Stimulated activated CD4-positive, alpha-beta T cell treated with anti-CD3 and anti-CD28 coated beads, Interleukin-1b, Interleukin-23, amount 100 ng/mL, for 24 hours (primary cell): ENCODE measurements around the gene NALCN.

Experiments
- DNase-seq, 4 experiments: peaks; one replicate each; pipeline ENCODE4 v3.0.0-alpha.2; 2020; ENCODE audit warnings: low read depth in 4 of 4, low spot score in 1 of 4

The NALCN gene

DNA sequence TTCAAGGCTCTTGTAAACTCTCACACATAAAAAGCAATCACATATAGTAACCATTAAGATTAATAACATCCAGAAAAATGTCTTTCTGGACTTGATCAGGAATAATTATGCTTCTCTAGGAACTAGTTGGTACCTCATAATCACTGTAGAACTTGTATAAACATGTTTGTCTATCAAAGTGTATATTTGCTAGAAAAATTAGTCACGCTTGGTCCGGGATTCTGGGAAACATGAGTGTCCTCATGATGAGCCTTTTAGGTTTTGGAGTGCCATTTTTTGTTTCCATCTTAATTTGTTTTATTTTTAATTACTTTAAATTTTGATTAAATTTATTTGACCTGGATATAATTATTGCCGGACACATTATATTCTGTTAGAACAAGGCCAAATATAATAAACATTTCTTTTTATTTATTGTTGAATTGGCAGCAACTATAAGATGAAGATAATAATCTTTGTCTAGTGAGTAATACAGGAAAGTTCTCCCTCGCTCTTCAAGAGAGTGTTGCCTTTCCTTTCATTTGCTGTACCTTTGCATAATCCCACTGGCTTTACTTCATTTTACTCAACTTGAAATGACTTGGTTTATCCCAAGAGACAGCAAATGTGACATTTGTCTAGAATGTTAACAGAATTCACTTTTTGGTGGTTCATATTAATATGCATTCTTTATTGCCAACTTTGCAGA is 207.0 kb downstream of the NALCN start:
- no peak for DNase-seq

GRCh38 chr13:101205408-101205807 is 210.9 kb downstream of the NALCN start:
- DNase-seq = no peak

DNA sequence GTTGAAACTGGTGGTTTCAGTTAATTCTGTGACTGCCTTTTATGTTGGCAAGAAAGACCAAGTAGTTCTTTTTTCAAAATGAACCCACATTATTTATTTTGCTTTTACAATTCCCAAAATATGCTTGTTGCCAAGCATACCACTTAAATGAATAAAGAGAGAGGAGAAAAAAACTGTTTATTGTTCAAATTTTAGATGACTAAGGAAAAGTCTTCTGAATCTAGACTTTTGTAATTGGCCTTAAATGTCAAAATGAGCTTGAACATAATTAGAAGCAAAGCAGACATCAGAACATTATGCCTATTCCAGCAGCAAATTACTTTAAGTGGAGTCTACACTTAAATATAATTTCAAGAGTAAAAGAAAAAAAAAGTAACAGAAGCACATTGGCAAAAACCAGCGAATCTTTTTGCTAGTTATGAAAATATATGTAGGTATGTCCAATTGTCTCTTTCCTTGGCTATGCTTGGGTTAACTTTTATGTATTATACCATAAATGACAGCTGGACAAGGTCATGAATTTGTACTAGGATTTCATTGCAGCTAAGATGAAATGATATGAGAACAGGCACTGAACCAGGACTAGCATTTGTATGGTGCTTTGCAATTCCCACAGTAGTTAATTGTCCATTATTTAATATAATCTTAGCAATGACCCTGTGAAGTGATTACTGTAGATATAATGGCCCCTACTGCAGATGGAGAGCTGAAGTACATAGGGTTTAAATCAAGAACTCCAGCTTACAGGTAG is 211.9 kb downstream of the NALCN start:
- DNase-seq = no peak

- DNase-seq = no peak
Observed at GRCh38 chr13:101202590-101202989, 213.7 kb downstream of the NALCN start.

GRCh38 chr13:101190976-101191375 is 225.3 kb downstream of the NALCN start:
- no peak for DNase-seq

DNA sequence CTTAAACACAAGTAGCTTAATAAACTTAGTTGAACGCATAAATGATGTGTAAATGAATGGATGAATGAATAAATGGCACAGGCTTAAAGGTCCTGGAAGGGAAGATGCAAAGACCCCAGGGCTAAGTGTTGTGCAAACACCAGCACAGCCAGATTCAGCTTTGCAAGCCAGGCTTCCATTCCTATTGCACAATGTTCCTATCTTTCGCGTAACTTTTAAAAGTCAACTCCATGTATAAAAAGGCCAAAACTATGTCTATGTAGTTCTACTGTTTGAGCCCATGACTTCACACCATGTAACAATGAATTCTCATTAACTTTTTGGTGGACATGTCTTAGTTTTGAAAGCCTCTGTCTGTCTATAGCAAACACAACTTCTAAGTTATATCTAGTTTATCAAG is 226.0 kb downstream of the NALCN start:
- no peak for DNase-seq

GRCh38 chr13:101185606-101186005 is 230.7 kb downstream of the NALCN start:
- no peak for DNase-seq

DNA sequence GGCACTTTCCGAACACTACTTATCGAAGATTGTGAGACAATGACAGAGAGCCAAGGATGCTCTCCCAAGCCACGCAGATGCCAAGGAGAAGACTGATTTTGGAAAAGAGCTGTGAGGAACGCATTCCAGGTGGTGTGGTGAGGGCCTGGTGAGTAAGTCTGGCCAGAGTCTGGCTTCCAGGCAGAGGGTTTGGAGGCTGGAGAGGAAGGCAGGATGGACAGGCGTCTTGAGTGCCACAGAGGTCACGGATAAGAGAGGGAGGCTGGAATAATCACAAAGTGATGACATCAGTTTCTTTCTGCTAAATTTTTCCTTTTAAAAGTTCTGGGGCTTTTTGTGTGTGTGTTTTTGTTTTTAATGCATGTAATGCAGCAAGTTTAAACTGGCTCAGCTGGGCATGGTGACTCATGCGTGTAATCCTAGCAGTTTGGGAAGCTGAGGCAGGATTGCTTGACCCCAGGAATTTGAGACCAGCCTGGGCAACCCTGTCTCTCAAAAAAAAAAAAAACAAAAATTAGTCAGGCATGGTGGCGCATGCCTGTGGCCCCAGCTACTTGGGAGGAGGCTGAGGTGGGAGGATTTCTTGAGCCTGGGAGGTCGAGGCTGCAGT is 235.1 kb downstream of the NALCN start:
- no peak for DNase-seq

DNA sequence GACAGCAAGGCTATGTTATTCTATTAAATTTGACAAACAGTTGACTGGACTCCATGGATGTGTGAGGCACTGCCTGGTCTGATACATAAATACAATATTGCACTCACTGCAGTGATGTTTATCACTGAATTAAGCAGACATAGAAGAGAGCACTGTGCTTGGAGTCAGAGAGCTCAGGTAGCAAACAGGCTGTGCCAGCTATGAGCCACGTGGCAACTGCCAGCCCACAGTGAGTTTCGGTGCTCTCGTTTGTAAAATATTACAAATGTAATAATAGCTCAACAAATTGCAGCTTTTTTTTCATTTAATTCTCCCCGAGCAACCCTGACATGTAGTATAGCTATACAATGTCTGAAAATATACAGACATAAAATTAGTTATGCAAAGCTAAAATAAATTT is 237.3 kb downstream of the NALCN start:
- no peak for DNase-seq

GRCh38 chr13:101178406-101178805 is 237.9 kb downstream of the NALCN start:
- DNase-seq = no peak

DNA sequence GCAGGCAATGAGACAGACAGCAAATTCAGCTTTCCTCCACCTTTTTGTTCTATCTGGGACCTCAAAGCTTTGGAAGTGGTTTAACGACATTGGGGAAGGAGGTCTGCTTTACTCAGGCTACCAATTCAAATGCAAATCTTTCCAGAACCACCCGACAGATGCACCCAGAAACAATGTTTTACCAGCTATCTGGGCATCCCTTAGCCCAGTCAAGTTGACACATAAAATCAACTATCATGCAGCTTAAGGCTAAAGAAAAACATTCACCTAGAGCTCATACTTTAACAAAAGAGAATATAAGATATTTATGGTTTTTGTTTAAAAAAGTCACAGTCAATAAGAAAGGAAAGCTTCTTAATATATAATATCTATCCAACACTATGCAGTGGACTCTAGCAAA is 246.0 kb downstream of the NALCN start:
- no peak for DNase-seq

GRCh38 chr13:101157261-101157660 is 259.0 kb downstream of the NALCN start:
- DNase-seq = no peak

DNA sequence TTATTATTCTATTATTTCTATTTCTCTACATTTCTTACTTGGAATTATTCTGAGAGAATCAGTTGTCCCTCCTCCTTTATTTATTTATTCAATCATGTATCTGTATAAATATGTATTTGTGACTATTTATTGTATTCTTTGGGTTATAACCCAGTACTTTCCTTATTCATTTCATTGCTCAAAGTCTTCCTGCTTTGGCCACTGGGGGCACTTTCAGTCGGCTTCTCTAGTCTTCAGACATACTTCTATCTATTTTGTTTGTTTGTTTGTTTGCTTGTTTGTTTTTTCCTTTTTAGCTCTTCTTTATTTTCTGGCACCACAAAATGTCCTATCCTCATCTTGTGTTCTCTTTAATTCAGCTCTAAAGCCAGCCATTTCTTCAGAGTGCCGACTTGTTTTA is 260.4 kb downstream of the NALCN start:
- DNase-seq = no peak

DNA sequence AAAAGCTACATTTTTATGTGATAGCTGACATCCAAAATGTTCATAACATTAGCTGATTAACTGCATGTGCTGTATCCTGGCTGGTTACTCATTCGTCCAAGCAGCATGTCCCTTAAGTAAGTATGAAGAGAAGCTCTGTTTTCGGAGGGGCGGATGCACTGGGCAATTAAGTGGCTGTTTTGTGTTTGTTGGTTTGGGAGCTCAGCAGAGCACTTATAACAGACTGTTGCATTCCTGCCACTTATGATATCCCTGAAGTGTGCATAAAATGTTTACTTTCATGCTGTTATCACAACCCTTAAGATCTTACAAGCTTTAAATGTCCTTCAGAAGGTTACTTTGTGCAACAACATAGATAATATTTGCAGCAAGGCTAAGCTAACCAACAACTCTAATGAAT is 264.1 kb downstream of the NALCN start:
- DNase-seq = no peak

GRCh38 chr13:101150998-101151397 is 265.3 kb downstream of the NALCN start:
- DNase-seq = no peak

GRCh38 chr13:101149735-101150384 is 266.4 kb downstream of the NALCN start:
- DNase-seq = no peak

DNA sequence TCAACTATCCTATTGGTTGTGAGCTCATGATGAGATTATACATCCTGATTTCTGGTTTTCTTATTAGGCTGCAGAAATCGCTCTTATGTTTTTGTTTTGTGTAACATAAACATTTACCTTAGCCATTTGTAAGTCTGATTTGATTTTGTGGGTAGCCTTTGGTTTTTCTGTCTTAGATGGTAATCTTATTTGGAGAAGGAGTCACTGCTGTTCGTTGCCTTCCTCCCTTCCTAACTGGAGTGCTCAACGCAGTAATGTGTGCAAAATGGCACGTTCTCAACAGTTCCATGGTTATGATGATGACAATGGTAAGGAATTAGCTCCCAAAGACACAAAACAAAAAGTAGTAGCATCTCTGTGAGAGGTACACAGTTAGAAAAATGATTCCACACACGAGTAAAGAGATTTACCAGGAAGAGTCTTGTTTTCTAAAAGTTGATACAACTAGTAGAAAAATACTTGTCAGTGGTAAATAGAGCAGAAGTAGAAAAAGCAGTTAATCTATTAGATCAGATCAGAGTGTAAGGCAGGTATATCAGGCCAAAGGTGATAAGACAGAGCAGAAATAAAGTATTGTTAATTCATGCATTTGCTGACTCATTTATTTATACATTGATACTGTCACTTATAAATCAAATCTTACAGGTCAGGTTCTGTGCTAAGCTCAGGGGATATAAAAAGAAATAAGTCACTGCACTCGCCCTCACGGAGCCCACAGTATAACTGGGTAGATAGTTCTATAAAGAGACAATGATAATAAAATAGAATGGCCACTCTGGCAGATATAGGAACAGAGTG is 270.0 kb downstream of the NALCN start:
- DNase-seq = no peak

- no peak for DNase-seq
Observed at GRCh38 chr13:101144808-101145419, 271.4 kb downstream of the NALCN start.

GRCh38 chr13:101140936-101141335 is 275.4 kb downstream of the NALCN start:
- no peak for DNase-seq

- no peak for DNase-seq
Observed at GRCh38 chr13:101140087-101140770, 276.1 kb downstream of the NALCN start.
